Breast epithelium (tissue), 3 donors: Measurements from ENCODE around the gene LRP3.

Experiments
- POLR2A ChIP-seq: fragments of 450-650 bp; IDR thresholded peaks from one replicate; pipeline ENCODE4 v1.6.1; 2016; ENCODE audit warnings: antibody characterized with exemption, mild to moderate bottlenecking, moderate library complexity
- TF ChIP-seq, protein P1 (sequence below), 3 donors: fragments of 450-650 bp; IDR thresholded peaks; one replicate each; pipeline ENCODE4 v1.5.1; 2016 to 2017; ENCODE audit warnings: antibody characterized with exemption in 3 of 3, mild to moderate bottlenecking in 3 of 3, moderate library complexity in 3 of 3

DNA sequence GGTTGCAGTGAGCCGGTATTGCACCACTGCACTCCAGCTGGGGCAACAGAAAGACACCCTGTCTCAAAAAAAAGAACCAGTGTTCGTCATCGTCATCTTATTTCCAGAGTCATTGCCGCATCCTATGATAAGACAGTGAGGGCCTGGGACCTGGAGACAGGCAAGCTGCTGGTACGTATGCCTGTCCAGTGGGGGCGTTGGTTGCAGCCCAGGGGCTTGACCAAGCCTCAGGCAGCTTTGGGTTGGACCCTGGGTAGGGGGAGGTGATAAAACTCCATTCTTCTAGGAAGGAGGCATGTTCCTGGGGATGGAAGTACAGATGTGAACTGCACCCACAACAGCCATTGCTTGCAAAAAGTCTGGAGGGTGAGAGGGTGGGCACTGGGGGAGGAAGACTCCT lies 46.6 kb upstream of the LRP3 start:
- TF ChIP-seq, protein P1, sequence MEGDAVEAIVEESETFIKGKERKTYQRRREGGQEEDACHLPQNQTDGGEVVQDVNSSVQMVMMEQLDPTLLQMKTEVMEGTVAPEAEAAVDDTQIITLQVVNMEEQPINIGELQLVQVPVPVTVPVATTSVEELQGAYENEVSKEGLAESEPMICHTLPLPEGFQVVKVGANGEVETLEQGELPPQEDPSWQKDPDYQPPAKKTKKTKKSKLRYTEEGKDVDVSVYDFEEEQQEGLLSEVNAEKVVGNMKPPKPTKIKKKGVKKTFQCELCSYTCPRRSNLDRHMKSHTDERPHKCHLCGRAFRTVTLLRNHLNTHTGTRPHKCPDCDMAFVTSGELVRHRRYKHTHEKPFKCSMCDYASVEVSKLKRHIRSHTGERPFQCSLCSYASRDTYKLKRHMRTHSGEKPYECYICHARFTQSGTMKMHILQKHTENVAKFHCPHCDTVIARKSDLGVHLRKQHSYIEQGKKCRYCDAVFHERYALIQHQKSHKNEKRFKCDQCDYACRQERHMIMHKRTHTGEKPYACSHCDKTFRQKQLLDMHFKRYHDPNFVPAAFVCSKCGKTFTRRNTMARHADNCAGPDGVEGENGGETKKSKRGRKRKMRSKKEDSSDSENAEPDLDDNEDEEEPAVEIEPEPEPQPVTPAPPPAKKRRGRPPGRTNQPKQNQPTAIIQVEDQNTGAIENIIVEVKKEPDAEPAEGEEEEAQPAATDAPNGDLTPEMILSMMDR (IDR thresholded peaks at IDR 0.05), result no peak
- no peak for TF ChIP-seq POLR2A
